ENCODE results near the gene ELMO3.

- TF ChIP-seq POLR2AphosphoS5 (IDR thresholded peaks at IDR 0.05; ENCODE audit: low read depth, low read length) (no peak), POLR2A (IDR thresholded peaks at IDR 0.05; ENCODE audit: borderline replicate concordance, extremely low read depth, insufficient read depth, insufficient read length) (no peak), EZH2 (IDR thresholded peaks at IDR 0.05) (no peak), CBX3 (IDR thresholded peaks at IDR 0.05; ENCODE audit: low read depth) (no peak), RAD21 (IDR thresholded peaks at IDR 0.05; ENCODE audit: low read depth) (no peak), CTCF (IDR thresholded peaks at IDR 0.05 in 2 of 3, conservative IDR thresholded peaks at IDR 0.05 in 1 of 3; ENCODE audit: borderline replicate concordance in 1 of 3, insufficient read depth in 1 of 3, low read depth in 2 of 3, low read length in 2 of 3) (no peak), JUND (IDR thresholded peaks at IDR 0.05) (no peak), TCF7L2 (IDR thresholded peaks at IDR 0.05; ENCODE audit: borderline replicate concordance, extremely low read depth, insufficient read depth, insufficient read length) (no peak), ZNF274 (IDR thresholded peaks at IDR 0.05; ENCODE audit: low read depth, low read length) (no peak), FOSL1 (IDR thresholded peaks at IDR 0.05; ENCODE audit: low read depth) (no peak), ZFX (IDR thresholded peaks at IDR 0.05) (no peak), ATF3 (IDR thresholded peaks at IDR 0.05) (no peak), SIN3A (IDR thresholded peaks at IDR 0.05; ENCODE audit: low read depth) (no peak), MAX (IDR thresholded peaks at IDR 0.05) (no peak)
Measured at GRCh38 chr16:67156143-67156844, 42.6 kb upstream of the ELMO3 start.

All from HCT116 (cell line).